Measurements from ENCODE around the gene SRP68. TPM values are rescaled to one million over a fixed set of nuclear protein-coding genes. Genes with fewer than 3 reads are reported as not detected.

SRP68 gene
- total and polyA plus RNA-seq, 7 donors: 72.4 to 141 (median 100.0) TPM

DNA sequence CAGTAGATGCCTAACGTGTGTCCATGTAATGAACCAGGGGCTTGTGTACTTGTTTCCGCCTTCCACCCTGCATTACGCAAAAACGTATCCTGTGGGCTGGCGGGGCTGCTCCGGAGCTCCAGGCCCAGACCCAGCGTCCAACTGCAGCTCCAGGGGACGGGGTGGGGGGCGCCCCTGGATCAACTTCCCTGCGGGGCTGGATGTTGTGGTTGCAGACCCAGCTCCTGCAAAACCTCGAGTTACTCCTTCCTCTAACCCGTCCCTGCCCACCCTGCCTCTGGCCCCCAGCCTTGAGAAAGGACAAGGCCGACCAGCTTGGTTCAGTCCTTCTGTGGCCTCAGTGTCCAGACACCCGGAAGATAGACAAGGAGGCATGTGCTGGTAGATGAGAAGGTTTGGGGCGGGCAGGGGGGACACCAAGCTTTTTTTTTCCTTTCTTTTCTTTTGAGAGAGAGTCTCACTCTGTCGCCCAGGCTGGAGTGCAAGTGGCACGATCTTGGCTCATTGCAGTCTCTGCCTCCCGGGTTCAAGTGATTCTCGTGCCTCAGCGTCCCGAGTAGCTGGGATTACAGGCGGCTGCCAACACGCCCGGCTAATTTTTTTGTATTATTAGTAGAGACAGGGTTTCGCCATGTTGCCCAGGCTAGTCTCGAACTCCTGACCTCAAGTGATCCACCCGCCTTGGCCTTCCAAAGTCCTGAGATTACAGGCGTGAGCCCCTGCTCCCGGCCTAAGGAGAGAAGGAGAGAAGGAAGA lies 32.0 kb upstream of the SRP68 start:
- peaks cover 0 to 27% of the 10 kb centered on the region in 2 donors for H3K36me3 ChIP-seq (ENCODE audit: insufficient read depth in 1 of 2, low read depth in 1 of 2)
- 83 to 86% (median 85%) methylated on average over 29 of the region's 29 CpGs for WGBS, 3 donors
- DNase-seq (no peak), ATAC-seq (no peak)
- no peaks in the 10 kb centered on the region for H3K27me3 ChIP-seq (ENCODE audit: insufficient read depth in 3 of 3, low read length in 2 of 3)
- H3K4me1 ChIP-seq: peaks cover 14% of the 10 kb centered on the region
- H3K4me3 ChIP-seq: peak overlapping the region; percentile 88
- intact Hi-C loops (cut with DNase I): no loop called here
- TF ChIP-seq, protein P1, sequence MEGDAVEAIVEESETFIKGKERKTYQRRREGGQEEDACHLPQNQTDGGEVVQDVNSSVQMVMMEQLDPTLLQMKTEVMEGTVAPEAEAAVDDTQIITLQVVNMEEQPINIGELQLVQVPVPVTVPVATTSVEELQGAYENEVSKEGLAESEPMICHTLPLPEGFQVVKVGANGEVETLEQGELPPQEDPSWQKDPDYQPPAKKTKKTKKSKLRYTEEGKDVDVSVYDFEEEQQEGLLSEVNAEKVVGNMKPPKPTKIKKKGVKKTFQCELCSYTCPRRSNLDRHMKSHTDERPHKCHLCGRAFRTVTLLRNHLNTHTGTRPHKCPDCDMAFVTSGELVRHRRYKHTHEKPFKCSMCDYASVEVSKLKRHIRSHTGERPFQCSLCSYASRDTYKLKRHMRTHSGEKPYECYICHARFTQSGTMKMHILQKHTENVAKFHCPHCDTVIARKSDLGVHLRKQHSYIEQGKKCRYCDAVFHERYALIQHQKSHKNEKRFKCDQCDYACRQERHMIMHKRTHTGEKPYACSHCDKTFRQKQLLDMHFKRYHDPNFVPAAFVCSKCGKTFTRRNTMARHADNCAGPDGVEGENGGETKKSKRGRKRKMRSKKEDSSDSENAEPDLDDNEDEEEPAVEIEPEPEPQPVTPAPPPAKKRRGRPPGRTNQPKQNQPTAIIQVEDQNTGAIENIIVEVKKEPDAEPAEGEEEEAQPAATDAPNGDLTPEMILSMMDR (IDR thresholded peaks at IDR 0.05): no peak
- peak overlapping the region; percentile 80 for H3K27ac ChIP-seq
- no peaks in the 10 kb centered on the region for H3K9me3 ChIP-seq

DNA sequence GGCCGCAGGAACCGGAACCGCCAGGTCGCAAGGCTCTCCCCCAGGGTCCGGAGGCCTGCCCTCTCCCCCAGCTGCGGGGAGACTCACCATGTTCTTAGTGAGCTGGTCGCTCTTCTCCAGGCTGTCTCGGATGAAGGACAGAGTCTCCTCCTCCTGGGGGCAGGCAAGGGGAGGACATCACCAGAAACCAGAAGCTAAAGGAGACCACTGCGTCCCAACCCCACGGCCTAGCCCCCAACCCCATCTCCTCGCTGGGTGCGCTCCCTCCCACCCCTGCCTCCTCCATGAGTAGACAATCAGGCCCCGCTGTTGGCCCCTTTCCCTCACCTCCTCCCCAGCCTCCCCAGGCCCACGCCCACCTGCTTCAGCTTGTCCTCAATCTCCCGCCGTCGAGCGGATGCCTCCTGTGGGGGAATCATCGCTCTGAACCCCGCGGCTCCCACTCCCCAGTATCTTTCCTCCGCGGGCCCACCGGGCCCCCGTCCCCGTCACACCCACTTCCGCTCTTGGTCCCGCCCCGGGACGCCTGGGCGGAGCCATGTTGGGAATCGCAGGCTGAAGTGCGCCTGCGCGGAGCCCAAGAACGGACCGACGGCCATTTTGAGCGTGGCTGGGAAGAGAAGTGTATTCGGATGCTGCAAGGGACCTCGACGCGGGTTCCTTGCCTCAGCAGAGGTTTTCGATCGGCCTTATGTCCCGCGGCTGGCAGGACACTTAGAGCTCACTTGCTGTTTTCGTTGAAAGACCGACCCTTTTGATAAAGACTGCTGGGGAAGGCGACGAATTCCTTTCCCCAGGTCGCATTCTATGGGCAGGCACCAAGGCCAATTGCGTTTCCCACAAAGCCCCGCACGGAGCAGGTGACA lies 31.2 kb upstream of the SRP68 start, which contains the start of gene EXOC7:
TSS of gene EXOC7 (minus strand) at position 514 of the 866 bp plus-strand sequence. CDS start at position 419, 95 bp downstream.
- DNase-seq: peak; percentile 91 to 97
- no peaks in the 10 kb centered on the region for H3K9me3 ChIP-seq
- H3K27ac ChIP-seq: peak within 1 kb of the TSS; percentile 80
- H3K36me3 ChIP-seq (ENCODE audit: insufficient read depth in 1 of 2, low read depth in 1 of 2): peaks cover 0 to 35% of the 10 kb centered on the region in 2 donors
- WGBS, 3 donors: 3 to 4% (median 3%) methylated on average over 53 to 55 of the region's 55 CpGs
- TF ChIP-seq, protein P1 (IDR thresholded peaks at IDR 0.05): no peak
- peaks cover 14% of the 10 kb centered on the region for H3K4me1 ChIP-seq
- H3K27me3 ChIP-seq (ENCODE audit: insufficient read depth in 3 of 3, low read length in 2 of 3): no peaks in the 10 kb centered on the region
- intact Hi-C loops (cut with DNase I): no loop called here
- peak within 1 kb of the TSS; percentile 88 for H3K4me3 ChIP-seq
- ATAC-seq: peak; percentile 97 to 99 (median 98)

- H3K9me3 ChIP-seq: no peaks in the 10 kb centered on the region
- no peaks in the 10 kb centered on the region for H3K27me3 ChIP-seq (ENCODE audit: insufficient read depth in 3 of 3, low read length in 2 of 3)
- ATAC-seq (peak in 1 of 4 donors; percentile 9), DNase-seq (no peak)
- TF ChIP-seq, protein P1 (IDR thresholded peaks at IDR 0.05): no peak
- peak overlapping the region; percentile 88 for H3K4me3 ChIP-seq
- intact Hi-C loops (cut with DNase I): no loop called here
- WGBS, 3 donors: 1 to 2% (median 2%) methylated on average over 4 of the region's 4 CpGs
- H3K4me1 ChIP-seq: peaks cover 14% of the 10 kb centered on the region
- peaks cover 0 to 41% of the 10 kb centered on the region in 2 donors for H3K36me3 ChIP-seq (ENCODE audit: insufficient read depth in 1 of 2, low read depth in 1 of 2)
- peak overlapping the region; percentile 80 for H3K27ac ChIP-seq
These were observed 30.6 kb upstream of the SRP68 start for GRCh38 chr17:76102944-76103273.

- WGBS, 3 donors: 87 to 94% (median 90%) methylated on average over 19 of the region's 19 CpGs
- H3K36me3 ChIP-seq (ENCODE audit: insufficient read depth in 1 of 2, low read depth in 1 of 2): peaks cover 0 to 92% of the 10 kb centered on the region in 2 donors
- H3K4me3 ChIP-seq: no peak overlapping the region
- intact Hi-C loops (cut with DNase I): no loop called here
- no peaks in the 10 kb centered on the region for H3K9me3 ChIP-seq
- H3K27me3 ChIP-seq (ENCODE audit: insufficient read depth in 3 of 3, low read length in 2 of 3): no peaks in the 10 kb centered on the region
- DNase-seq (no peak), ATAC-seq (no peak)
- peaks cover 9% of the 10 kb centered on the region for H3K4me1 ChIP-seq
- TF ChIP-seq, protein P1 (IDR thresholded peaks at IDR 0.05): no peak
- no peak overlapping the region for H3K27ac ChIP-seq
These were observed 25.5 kb upstream of the SRP68 start for GRCh38 chr17:76097716-76098295.
